ENCODE measurements around the gene APLF. TPM values are rescaled to one million over a fixed set of nuclear protein-coding genes. Genes with fewer than 3 reads are reported as not detected.
"Not testable (repeated sequence)": the region's sequence is repeated elsewhere in the genome, so short reads cannot be mapped to it uniquely, and the experiment has no call there.

The APLF gene
- total RNA-seq, 1 experiment from 2014 or later, result 5.3 TPM

GRCh38 chr2:68566362-68566761 is 99.0 kb downstream of the APLF start:
- Histone ChIP-seq H3K79me2 (ENCODE audit: low read length) (no peaks in the 10 kb centered on the region), H3K27ac (ENCODE audit: low read length) (no peak overlapping the region), H2AFZ (ENCODE audit: low read length) (no peak overlapping the region), H3K9me2 (replicated peaks; ENCODE audit: insufficient read depth, low read length) (no peaks in the 10 kb centered on the region), H4K20me1 (ENCODE audit: insufficient read depth, low read depth, low read length) (no peaks in the 10 kb centered on the region), H3K36me3 (ENCODE audit: insufficient read depth, low read length) (no peaks in the 10 kb centered on the region), H3K4me1 (ENCODE audit: low read length) (no peaks in the 10 kb centered on the region), H3K4me3 (ENCODE audit: low read length) (no peak overlapping the region), H3K4me2 (ENCODE audit: low read depth, low read length, poor library complexity, severe bottlenecking) (no peak overlapping the region), H3K9me3 (ENCODE audit: low read length) (no peaks in the 10 kb centered on the region), H3K27me3 (ENCODE audit: low read length) (no peaks in the 10 kb centered on the region), H3K9ac (ENCODE audit: low read length) (no peak overlapping the region)
- no peak for DNase-seq

GRCh38 chr2:68568116-68568515 is 100.7 kb downstream of the APLF start:
- H3K27me3 ChIP-seq (ENCODE audit: low read length), result no peaks in the 10 kb centered on the region
- no peak overlapping the region for H2AFZ ChIP-seq (ENCODE audit: low read length)
- no peak overlapping the region for H3K27ac ChIP-seq (ENCODE audit: low read length)
- H3K4me3 ChIP-seq (ENCODE audit: low read length), result no peak overlapping the region
- no peak overlapping the region for H3K9ac ChIP-seq (ENCODE audit: low read length)
- no peaks in the 10 kb centered on the region for H3K4me1 ChIP-seq (ENCODE audit: low read length)
- DNase-seq, result no peak
- H3K9me3 ChIP-seq (ENCODE audit: low read length), result no peaks in the 10 kb centered on the region
- H3K4me2 ChIP-seq (ENCODE audit: low read depth, low read length, poor library complexity, severe bottlenecking), result no peak overlapping the region
- no peaks in the 10 kb centered on the region for H3K9me2 ChIP-seq (replicated peaks; ENCODE audit: insufficient read depth, low read length)
- no peaks in the 10 kb centered on the region for H4K20me1 ChIP-seq (ENCODE audit: insufficient read depth, low read depth, low read length)
- H3K36me3 ChIP-seq (ENCODE audit: insufficient read depth, low read length), result no peaks in the 10 kb centered on the region
- H3K79me2 ChIP-seq (ENCODE audit: low read length), result no peaks in the 10 kb centered on the region

- Histone ChIP-seq H3K4me3 (ENCODE audit: low read length) (no peak overlapping the region), H3K27ac (ENCODE audit: low read length) (no peak overlapping the region), H3K79me2 (ENCODE audit: low read length) (no peaks in the 10 kb centered on the region), H3K9ac (ENCODE audit: low read length) (no peak overlapping the region), H3K9me3 (ENCODE audit: low read length) (no peaks in the 10 kb centered on the region), H4K20me1 (ENCODE audit: insufficient read depth, low read depth, low read length) (no peaks in the 10 kb centered on the region), H3K27me3 (ENCODE audit: low read length) (no peaks in the 10 kb centered on the region), H3K4me1 (ENCODE audit: low read length) (no peaks in the 10 kb centered on the region), H2AFZ (ENCODE audit: low read length) (no peak overlapping the region), H3K4me2 (ENCODE audit: low read depth, low read length, poor library complexity, severe bottlenecking) (no peak overlapping the region), H3K9me2 (replicated peaks; ENCODE audit: insufficient read depth, low read length) (no peaks in the 10 kb centered on the region), H3K36me3 (ENCODE audit: insufficient read depth, low read length) (no peaks in the 10 kb centered on the region)
- no peak for DNase-seq
Measured at GRCh38 chr2:68569604-68570003, 102.2 kb downstream of the APLF start.

- not testable (repeated sequence) for H3K79me2 ChIP-seq (ENCODE audit: low read length); H3K36me3 ChIP-seq (ENCODE audit: insufficient read depth, low read length); H4K20me1 ChIP-seq (ENCODE audit: insufficient read depth, low read depth, low read length); DNase-seq; H3K4me3 ChIP-seq (ENCODE audit: low read length); H3K4me2 ChIP-seq (ENCODE audit: low read depth, low read length, poor library complexity, severe bottlenecking); H3K9ac ChIP-seq (ENCODE audit: low read length); H3K27me3 ChIP-seq (ENCODE audit: low read length); H2AFZ ChIP-seq (ENCODE audit: low read length); H3K27ac ChIP-seq (ENCODE audit: low read length); H3K9me3 ChIP-seq (ENCODE audit: low read length); H3K4me1 ChIP-seq (ENCODE audit: low read length); H3K9me2 ChIP-seq (replicated peaks; ENCODE audit: insufficient read depth, low read length)
Measured at GRCh38 chr2:68570434-68570833, 103.0 kb downstream of the APLF start.

- Histone ChIP-seq H3K4me1 (ENCODE audit: low read length) (no peaks in the 10 kb centered on the region), H2AFZ (ENCODE audit: low read length) (no peak overlapping the region), H3K36me3 (ENCODE audit: insufficient read depth, low read length) (no peaks in the 10 kb centered on the region)
Measured at GRCh38 chr2:68574202-68574791, 106.9 kb downstream of the APLF start.

GRCh38 chr2:68577183-68577582 is 109.8 kb downstream of the APLF start:
- Histone ChIP-seq H3K9ac (ENCODE audit: low read length) (no peak overlapping the region), H2AFZ (ENCODE audit: low read length) (no peak overlapping the region), H3K79me2 (ENCODE audit: low read length) (no peaks in the 10 kb centered on the region), H3K9me3 (ENCODE audit: low read length) (no peaks in the 10 kb centered on the region), H4K20me1 (ENCODE audit: insufficient read depth, low read depth, low read length) (no peaks in the 10 kb centered on the region), H3K27ac (ENCODE audit: low read length) (no peak overlapping the region), H3K4me1 (ENCODE audit: low read length) (no peaks in the 10 kb centered on the region), H3K4me3 (ENCODE audit: low read length) (no peak overlapping the region), H3K9me2 (replicated peaks; ENCODE audit: insufficient read depth, low read length) (no peaks in the 10 kb centered on the region), H3K27me3 (ENCODE audit: low read length) (no peaks in the 10 kb centered on the region), H3K36me3 (ENCODE audit: insufficient read depth, low read length) (no peaks in the 10 kb centered on the region), H3K4me2 (ENCODE audit: low read depth, low read length, poor library complexity, severe bottlenecking) (no peak overlapping the region)
- no peak for DNase-seq

More at GRCh38 chr2:68574202-68574791, 106.9 kb downstream of the APLF start:
- Histone ChIP-seq H3K4me3 (ENCODE audit: low read length) (no peak overlapping the region), H3K9ac (ENCODE audit: low read length) (no peak overlapping the region), H3K9me2 (replicated peaks; ENCODE audit: insufficient read depth, low read length) (no peaks in the 10 kb centered on the region), H3K9me3 (ENCODE audit: low read length) (no peaks in the 10 kb centered on the region), H3K4me2 (ENCODE audit: low read depth, low read length, poor library complexity, severe bottlenecking) (no peak overlapping the region), H3K27ac (ENCODE audit: low read length) (no peak overlapping the region), H4K20me1 (ENCODE audit: insufficient read depth, low read depth, low read length) (no peaks in the 10 kb centered on the region), H3K27me3 (ENCODE audit: low read length) (no peaks in the 10 kb centered on the region), H3K79me2 (ENCODE audit: low read length) (no peaks in the 10 kb centered on the region)
- no peak for DNase-seq

- Histone ChIP-seq H3K9me3 (ENCODE audit: low read length) (no peaks in the 10 kb centered on the region), H3K36me3 (ENCODE audit: insufficient read depth, low read length) (no peaks in the 10 kb centered on the region), H3K79me2 (ENCODE audit: low read length) (no peaks in the 10 kb centered on the region), H3K27me3 (ENCODE audit: low read length) (no peaks in the 10 kb centered on the region), H2AFZ (ENCODE audit: low read length) (no peak overlapping the region), H3K27ac (ENCODE audit: low read length) (no peak overlapping the region), H4K20me1 (ENCODE audit: insufficient read depth, low read depth, low read length) (no peaks in the 10 kb centered on the region), H3K4me1 (ENCODE audit: low read length) (no peaks in the 10 kb centered on the region), H3K9me2 (replicated peaks; ENCODE audit: insufficient read depth, low read length) (no peaks in the 10 kb centered on the region), H3K4me3 (ENCODE audit: low read length) (no peak overlapping the region), H3K4me2 (ENCODE audit: low read depth, low read length, poor library complexity, severe bottlenecking) (no peak overlapping the region), H3K9ac (ENCODE audit: low read length) (no peak overlapping the region)
- no peak for DNase-seq
Measured at GRCh38 chr2:68579689-68580088, 112.3 kb downstream of the APLF start.

GRCh38 chr2:68588589-68588988 is 121.2 kb downstream of the APLF start:
- Histone ChIP-seq H3K9me3 (ENCODE audit: low read length) (no peaks in the 10 kb centered on the region), H3K36me3 (ENCODE audit: insufficient read depth, low read length) (no peaks in the 10 kb centered on the region), H3K9me2 (replicated peaks; ENCODE audit: insufficient read depth, low read length) (no peaks in the 10 kb centered on the region), H3K79me2 (ENCODE audit: low read length) (no peaks in the 10 kb centered on the region), H2AFZ (ENCODE audit: low read length) (no peak overlapping the region), H3K4me1 (ENCODE audit: low read length) (peaks cover 6% of the 10 kb centered on the region), H3K27me3 (ENCODE audit: low read length) (no peaks in the 10 kb centered on the region), H3K4me2 (ENCODE audit: low read depth, low read length, poor library complexity, severe bottlenecking) (no peak overlapping the region), H3K27ac (ENCODE audit: low read length) (no peak overlapping the region), H4K20me1 (ENCODE audit: insufficient read depth, low read depth, low read length) (no peaks in the 10 kb centered on the region), H3K9ac (ENCODE audit: low read length) (no peak overlapping the region), H3K4me3 (ENCODE audit: low read length) (no peak overlapping the region)
- no peak for DNase-seq

GRCh38 chr2:68589963-68590362 is 122.6 kb downstream of the APLF start:
- no peaks in the 10 kb centered on the region for H4K20me1 ChIP-seq (ENCODE audit: insufficient read depth, low read depth, low read length)
- no peak overlapping the region for H3K9ac ChIP-seq (ENCODE audit: low read length)
- H3K4me3 ChIP-seq (ENCODE audit: low read length), result no peak overlapping the region
- no peaks in the 10 kb centered on the region for H3K9me2 ChIP-seq (replicated peaks; ENCODE audit: insufficient read depth, low read length)
- H3K27me3 ChIP-seq (ENCODE audit: low read length), result no peaks in the 10 kb centered on the region
- no peak overlapping the region for H3K27ac ChIP-seq (ENCODE audit: low read length)
- H3K36me3 ChIP-seq (ENCODE audit: insufficient read depth, low read length), result no peaks in the 10 kb centered on the region
- no peak for DNase-seq
- no peak overlapping the region for H3K4me2 ChIP-seq (ENCODE audit: low read depth, low read length, poor library complexity, severe bottlenecking)
- no peak overlapping the region for H2AFZ ChIP-seq (ENCODE audit: low read length)
- H3K79me2 ChIP-seq (ENCODE audit: low read length), result no peaks in the 10 kb centered on the region
- no peaks in the 10 kb centered on the region for H3K9me3 ChIP-seq (ENCODE audit: low read length)
- H3K4me1 ChIP-seq (ENCODE audit: low read length), result peaks cover 17% of the 10 kb centered on the region
